KMS-11 (cell line): Measurements from ENCODE around the gene CLIC3.

Experiments
- H2AFZ ChIP-seq: fragments of 200-600 bp; sonication (generic); 2 replicates; pipeline ENCODE4 v1.6.1; 2016; ENCODE audit warnings: antibody characterized with exemption, mixed run types, low read depth
- H3K27ac ChIP-seq: fragments of 200-600 bp; sonication (generic); 2 replicates; pipeline ENCODE4 v1.6.1; 2016; ENCODE audit warnings: mild to moderate bottlenecking, mixed run types
- H3K27me3 ChIP-seq: fragments of 200-600 bp; sonication (generic); 2 replicates; pipeline ENCODE4 v1.6.1; 2017; ENCODE audit warnings: mild to moderate bottlenecking, low read depth, mixed run types, moderate library complexity; ENCODE audit not compliant: insufficient read depth
- H3K36me3 ChIP-seq: fragments of 200-600 bp; sonication (generic); 2 replicates; pipeline ENCODE4 v1.6.1; 2017; ENCODE audit warnings: mild to moderate bottlenecking, mixed run types; ENCODE audit not compliant: insufficient read depth
- H3K4me1 ChIP-seq: fragments of 200-600 bp; sonication (generic); 2 replicates; pipeline ENCODE4 v1.6.1; 2016; ENCODE audit warnings: mild to moderate bottlenecking, low read depth, mixed run types; ENCODE audit not compliant: poor library complexity, severe bottlenecking
- H3K4me2 ChIP-seq: fragments of 200-600 bp; sonication (generic); 2 replicates; pipeline ENCODE4 v1.7.0; 2016; ENCODE audit warnings: mild to moderate bottlenecking, mixed run types
- H3K4me3 ChIP-seq: fragments of 200-600 bp; sonication (generic); IDR thresholded peaks from 2 replicates; pipeline ENCODE4 v1.6.1; 2017; ENCODE audit warnings: low read depth, low read length, mixed read lengths; ENCODE audit not compliant: insufficient read depth
- H3K79me2 ChIP-seq: fragments of 200-600 bp; sonication (generic); 2 replicates; pipeline ENCODE4 v1.6.1; 2016; ENCODE audit warnings: low read depth, mixed run types; ENCODE audit not compliant: insufficient read depth
- H3K9ac ChIP-seq: fragments of 200-600 bp; sonication (generic); 2 replicates; pipeline ENCODE4 v1.6.1; 2016; ENCODE audit warnings: mild to moderate bottlenecking, mixed run types
- H4K20me1 ChIP-seq: fragments of 200-600 bp; sonication (generic); 2 replicates; pipeline ENCODE4 v1.6.1; 2016; ENCODE audit warnings: mild to moderate bottlenecking, mixed run types; ENCODE audit not compliant: insufficient read depth
- TF ChIP-seq, protein P1 (sequence below): fragments of 200-600 bp; sonication (generic); conservative IDR thresholded peaks from 2 replicates; pipeline ENCODE4 v1.6.1; 2017; ENCODE audit warnings: low read depth, mild to moderate bottlenecking, antibody characterized with exemption, low read length, moderate library complexity, mixed read lengths

Gene CLIC3

DNA sequence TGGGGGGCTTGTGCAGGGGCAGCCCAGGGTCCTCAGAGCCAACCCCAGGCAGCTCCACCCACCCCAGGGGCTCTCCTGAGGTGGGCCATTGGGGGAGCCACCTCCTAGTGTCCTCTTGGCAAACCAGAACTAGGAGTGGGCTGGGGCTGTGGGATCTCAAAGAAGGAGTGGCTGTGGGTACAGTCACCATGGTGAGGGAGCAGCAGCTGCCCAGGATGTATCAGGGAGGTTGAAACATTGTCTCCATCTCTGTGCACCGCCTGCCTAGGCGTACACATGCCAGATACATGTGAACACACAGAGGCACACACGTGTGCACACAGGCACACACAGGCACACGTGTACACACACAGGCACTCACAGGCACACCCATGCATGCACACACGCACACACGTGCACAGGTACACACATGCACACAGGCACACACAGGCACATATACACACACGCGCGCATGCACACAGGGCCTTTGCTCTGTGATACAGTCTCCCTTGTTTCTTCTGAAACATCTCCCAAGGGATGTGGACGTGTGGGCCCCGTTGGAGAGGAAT lies 33.6 kb downstream of the CLIC3 start:
- TF ChIP-seq, protein P1, sequence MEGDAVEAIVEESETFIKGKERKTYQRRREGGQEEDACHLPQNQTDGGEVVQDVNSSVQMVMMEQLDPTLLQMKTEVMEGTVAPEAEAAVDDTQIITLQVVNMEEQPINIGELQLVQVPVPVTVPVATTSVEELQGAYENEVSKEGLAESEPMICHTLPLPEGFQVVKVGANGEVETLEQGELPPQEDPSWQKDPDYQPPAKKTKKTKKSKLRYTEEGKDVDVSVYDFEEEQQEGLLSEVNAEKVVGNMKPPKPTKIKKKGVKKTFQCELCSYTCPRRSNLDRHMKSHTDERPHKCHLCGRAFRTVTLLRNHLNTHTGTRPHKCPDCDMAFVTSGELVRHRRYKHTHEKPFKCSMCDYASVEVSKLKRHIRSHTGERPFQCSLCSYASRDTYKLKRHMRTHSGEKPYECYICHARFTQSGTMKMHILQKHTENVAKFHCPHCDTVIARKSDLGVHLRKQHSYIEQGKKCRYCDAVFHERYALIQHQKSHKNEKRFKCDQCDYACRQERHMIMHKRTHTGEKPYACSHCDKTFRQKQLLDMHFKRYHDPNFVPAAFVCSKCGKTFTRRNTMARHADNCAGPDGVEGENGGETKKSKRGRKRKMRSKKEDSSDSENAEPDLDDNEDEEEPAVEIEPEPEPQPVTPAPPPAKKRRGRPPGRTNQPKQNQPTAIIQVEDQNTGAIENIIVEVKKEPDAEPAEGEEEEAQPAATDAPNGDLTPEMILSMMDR, result no peak
- Histone ChIP-seq H3K36me3 (no peaks in the 10 kb centered on the region), H3K79me2 (no peaks in the 10 kb centered on the region), H2AFZ (no peak overlapping the region), H3K4me1 (peaks cover 41% of the 10 kb centered on the region), H3K27me3 (no peaks in the 10 kb centered on the region; the same call in 1 of the 2 replicates), H3K9ac (no peak overlapping the region), H3K4me2 (no peak overlapping the region), H3K4me3 (no peak overlapping the region), H4K20me1 (no peaks in the 10 kb centered on the region), H3K27ac (no peak overlapping the region)

DNA sequence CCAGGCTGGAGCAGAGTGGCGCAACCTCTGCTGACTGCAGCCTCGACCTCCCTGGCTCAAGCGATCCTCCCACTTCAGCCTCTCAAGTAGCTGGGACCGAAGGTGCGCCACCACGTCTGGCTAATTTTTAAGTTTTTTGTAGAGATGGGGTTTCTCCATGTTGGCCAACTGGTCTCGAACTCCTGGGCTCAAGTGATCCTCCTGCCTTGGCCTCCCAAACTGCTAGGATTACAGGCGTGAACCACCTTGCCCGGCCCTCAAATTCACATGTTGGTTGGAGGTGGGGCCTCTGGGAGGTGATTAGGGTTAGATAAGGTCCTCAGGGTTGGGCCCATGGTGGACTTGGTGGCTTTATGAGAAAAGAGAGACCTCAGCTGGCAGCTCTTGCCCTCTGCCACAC lies 34.2 kb downstream of the CLIC3 start:
- Histone ChIP-seq H3K4me3 (no peak overlapping the region), H4K20me1 (no peaks in the 10 kb centered on the region), H3K4me1 (peaks cover 41% of the 10 kb centered on the region), H3K79me2 (no peaks in the 10 kb centered on the region), H3K27ac (no peak overlapping the region), H3K36me3 (no peaks in the 10 kb centered on the region), H2AFZ (no peak overlapping the region), H3K27me3 (no peaks in the 10 kb centered on the region; the same call in 1 of the 2 replicates), H3K9ac (no peak overlapping the region), H3K4me2 (no peak overlapping the region)
- TF ChIP-seq, protein P1, result no peak

DNA sequence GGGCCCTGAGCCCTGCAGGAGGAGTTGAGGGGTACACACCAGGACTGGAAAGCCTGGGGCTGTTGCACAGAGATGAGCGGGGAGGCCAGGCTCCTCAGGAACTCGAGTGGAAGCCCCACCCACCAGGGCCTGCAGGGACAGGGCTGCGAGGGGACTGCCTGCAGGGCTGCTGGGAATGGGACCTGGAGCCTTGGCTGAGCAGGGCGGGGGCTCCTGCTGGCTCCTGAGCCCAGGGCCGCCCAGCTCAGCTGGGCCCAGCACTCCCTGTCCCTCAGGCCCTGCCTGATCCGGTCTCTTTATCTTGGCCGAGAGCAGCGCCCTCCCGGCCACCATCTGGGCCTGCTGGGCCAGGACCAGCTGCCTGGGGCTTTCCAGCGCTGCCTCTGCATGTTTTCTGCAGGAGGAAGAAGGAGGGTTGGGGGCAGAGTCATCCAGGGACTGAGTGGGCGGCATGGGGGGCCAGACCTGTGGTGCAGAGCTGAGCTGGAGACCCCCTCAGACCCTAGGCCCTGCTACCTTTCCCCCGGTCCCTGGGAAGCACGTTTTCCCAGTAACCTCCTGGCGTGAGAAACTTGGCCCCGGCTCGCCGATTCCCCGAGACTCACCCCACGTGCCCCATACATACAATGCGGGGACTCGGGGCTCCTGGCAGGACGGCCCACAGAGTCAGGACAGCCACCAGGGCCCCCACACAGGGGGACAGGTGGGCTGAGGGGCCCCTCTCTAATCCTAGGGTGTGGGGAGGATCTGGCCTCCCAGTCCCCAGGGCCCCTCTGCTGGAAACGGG lies 34.9 kb downstream of the CLIC3 start:
- H3K27me3 ChIP-seq, result no peaks in the 10 kb centered on the region; the same call in 1 of the 2 replicates
- no peak overlapping the region for H3K4me2 ChIP-seq

DNA sequence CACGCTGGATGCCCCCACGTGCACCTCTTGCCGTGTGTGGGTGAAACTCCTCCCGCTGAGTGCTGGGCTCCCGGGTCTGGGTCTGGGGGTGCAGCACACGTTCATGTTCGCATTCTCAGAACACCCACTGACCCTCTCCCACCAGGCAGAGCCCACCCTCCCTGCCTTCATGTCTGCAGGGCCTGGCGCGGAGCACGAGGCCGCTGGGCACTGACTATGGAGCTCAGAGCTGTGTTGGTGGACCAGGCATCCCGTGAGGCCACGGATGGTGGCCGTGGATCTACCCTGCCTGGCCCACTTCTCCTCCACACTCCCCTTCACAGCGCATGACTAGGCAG lies 35.5 kb downstream of the CLIC3 start:
- H3K79me2 ChIP-seq, result no peaks in the 10 kb centered on the region
- TF ChIP-seq, protein P1, result no peak
- no peaks in the 10 kb centered on the region for H4K20me1 ChIP-seq
- H3K4me3 ChIP-seq, result no peak overlapping the region
- H2AFZ ChIP-seq, result no peak overlapping the region
- peaks cover 35% of the 10 kb centered on the region for H3K4me1 ChIP-seq
- no peak overlapping the region for H3K4me2 ChIP-seq
- no peak overlapping the region for H3K9ac ChIP-seq
- no peak overlapping the region for H3K27ac ChIP-seq
- no peaks in the 10 kb centered on the region for H3K36me3 ChIP-seq
- H3K27me3 ChIP-seq, result no peaks in the 10 kb centered on the region; the same call in 1 of the 2 replicates

More for the DNA sequence above, 34.9 kb downstream of the CLIC3 start:
- peaks cover 41% of the 10 kb centered on the region for H3K4me1 ChIP-seq
- H3K79me2 ChIP-seq, result no peaks in the 10 kb centered on the region
- H3K4me3 ChIP-seq, result no peak overlapping the region
- TF ChIP-seq, protein P1, result no peak
- no peaks in the 10 kb centered on the region for H3K36me3 ChIP-seq
- no peak overlapping the region for H3K27ac ChIP-seq
- H3K9ac ChIP-seq, result no peak overlapping the region
- no peaks in the 10 kb centered on the region for H4K20me1 ChIP-seq
- H2AFZ ChIP-seq, result no peak overlapping the region
